ENCODE measurements around the gene PDE8B. TPM values are rescaled to one million over a fixed set of nuclear protein-coding genes. Genes with fewer than 3 reads are reported as not detected.

The PDE8B gene
- total and polyA plus RNA-seq, 7 donors = 0.23 to 11.3 (median 2.9) TPM

DNA sequence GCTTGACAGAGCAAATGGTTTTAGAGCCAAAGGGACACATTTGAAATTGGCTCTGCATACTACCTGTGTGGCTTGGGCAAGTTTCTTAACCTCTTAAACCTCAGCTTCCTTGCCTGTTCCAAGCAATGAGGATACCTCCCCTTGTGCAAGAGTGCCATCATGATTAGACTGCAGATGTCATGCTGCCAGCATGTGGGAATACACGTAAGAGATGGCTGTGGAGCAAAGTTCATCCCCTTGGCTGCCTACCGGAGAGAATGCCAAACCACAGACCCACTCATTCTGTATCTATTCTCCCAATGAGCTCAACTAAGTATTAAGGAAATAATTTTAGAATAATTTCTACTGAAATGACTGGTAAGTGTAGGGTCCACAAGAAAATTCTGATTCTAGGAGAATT, 180.3 kb downstream of the PDE8B start:
- Histone ChIP-seq H3K36me3 (no peaks in the 10 kb centered on the region), H3K27me3 (no peaks in the 10 kb centered on the region), H3K27ac (peak overlapping the region in 2 of 4 donors; percentile 57 to 58), H3K4me3 (no peak overlapping the region), H3K4me1 (peaks cover 0 to 26% (median 22%) of the 10 kb centered on the region in 4 donors), H3K9me3 (no peaks in the 10 kb centered on the region)
- TF ChIP-seq EP300 (IDR thresholded peaks at IDR 0.05) (no peak), POLR2A (IDR thresholded peaks at IDR 0.05) (no peak), POLR2AphosphoS5 (IDR thresholded peaks at IDR 0.05) (no peak)
- TF ChIP-seq, protein P1, sequence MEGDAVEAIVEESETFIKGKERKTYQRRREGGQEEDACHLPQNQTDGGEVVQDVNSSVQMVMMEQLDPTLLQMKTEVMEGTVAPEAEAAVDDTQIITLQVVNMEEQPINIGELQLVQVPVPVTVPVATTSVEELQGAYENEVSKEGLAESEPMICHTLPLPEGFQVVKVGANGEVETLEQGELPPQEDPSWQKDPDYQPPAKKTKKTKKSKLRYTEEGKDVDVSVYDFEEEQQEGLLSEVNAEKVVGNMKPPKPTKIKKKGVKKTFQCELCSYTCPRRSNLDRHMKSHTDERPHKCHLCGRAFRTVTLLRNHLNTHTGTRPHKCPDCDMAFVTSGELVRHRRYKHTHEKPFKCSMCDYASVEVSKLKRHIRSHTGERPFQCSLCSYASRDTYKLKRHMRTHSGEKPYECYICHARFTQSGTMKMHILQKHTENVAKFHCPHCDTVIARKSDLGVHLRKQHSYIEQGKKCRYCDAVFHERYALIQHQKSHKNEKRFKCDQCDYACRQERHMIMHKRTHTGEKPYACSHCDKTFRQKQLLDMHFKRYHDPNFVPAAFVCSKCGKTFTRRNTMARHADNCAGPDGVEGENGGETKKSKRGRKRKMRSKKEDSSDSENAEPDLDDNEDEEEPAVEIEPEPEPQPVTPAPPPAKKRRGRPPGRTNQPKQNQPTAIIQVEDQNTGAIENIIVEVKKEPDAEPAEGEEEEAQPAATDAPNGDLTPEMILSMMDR (IDR thresholded peaks at IDR 0.05) = no peak
- 59 to 71% methylated on average over 2 of the region's 2 CpGs for WGBS, 2 donors
- intact Hi-C loops (cut with DNase I) = no loop called here
- no peak for DNase-seq

DNA sequence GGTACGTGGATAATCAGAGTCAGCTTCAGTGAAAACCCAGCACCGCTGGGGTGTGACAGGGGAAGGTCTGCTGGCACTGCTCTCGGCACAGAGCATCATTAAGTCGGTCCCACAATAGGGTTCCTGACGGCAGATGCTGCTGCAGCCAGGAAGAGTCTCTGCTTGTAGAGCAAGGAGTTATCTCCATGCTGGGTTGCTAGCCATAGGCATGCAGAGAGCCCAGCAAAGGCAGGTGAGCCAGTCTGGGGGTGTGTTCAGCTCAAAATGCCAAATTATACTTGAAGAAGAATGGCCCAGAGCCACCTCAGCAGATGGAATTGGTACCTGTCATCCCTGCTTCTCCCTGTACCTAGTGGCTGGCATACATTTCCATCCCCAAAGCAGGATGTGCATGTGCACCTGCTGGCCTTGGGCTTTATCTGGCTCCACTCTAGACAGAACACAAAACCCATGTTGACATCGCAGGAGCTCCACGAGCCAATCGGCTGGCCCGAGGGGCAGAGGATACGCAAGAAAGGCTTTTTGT, 180.8 kb downstream of the PDE8B start:
- H3K9me3 ChIP-seq = no peaks in the 10 kb centered on the region
- 94 to 95% methylated on average over 10 of the region's 10 CpGs for WGBS, 2 donors
- TF ChIP-seq POLR2A (IDR thresholded peaks at IDR 0.05) (no peak), EP300 (IDR thresholded peaks at IDR 0.05) (no peak), POLR2AphosphoS5 (IDR thresholded peaks at IDR 0.05) (no peak)
- TF ChIP-seq, protein P1 (IDR thresholded peaks at IDR 0.05) = no peak
- no peak overlapping the region for H3K27ac ChIP-seq
- DNase-seq = no peak
- intact Hi-C loops (cut with DNase I) = no loop called here
- H3K27me3 ChIP-seq = no peaks in the 10 kb centered on the region
- no peak overlapping the region for H3K4me3 ChIP-seq
- H3K4me1 ChIP-seq = peaks cover 0 to 26% (median 22%) of the 10 kb centered on the region in 4 donors
- H3K36me3 ChIP-seq = no peaks in the 10 kb centered on the region

DNA sequence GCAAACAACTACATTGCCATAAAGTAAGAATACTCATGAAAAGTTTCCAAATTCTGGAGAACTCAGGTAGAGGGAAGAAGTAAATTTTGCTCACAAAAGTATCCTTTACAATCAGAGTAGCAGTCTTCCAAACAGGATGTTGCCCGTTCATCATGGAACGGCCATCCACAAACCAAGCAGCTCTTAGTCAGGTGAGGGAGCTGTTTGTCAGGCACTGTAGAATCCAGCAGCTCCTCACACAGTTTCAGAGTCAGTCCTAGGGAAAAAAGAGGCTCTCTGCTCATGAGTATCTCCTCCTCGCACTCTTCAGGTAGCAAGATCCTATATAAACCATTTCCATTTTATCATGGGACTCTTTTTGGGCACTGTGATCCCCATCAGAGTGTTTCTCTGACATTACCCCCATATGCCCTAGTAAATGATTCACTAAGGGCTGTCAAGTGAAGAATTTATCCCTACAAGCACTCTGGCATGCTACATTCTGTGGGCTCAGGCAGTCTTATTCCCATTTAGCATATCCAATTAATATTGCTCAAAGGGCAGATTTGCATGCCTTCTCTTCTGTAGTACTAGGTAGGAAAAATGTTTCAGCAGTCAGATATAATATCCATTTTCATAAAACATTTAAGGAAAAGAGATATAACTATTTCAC, 183.7 kb downstream of the PDE8B start:
- no peaks in the 10 kb centered on the region for H3K9me3 ChIP-seq
- H3K4me3 ChIP-seq = no peak overlapping the region
- H3K27me3 ChIP-seq = no peaks in the 10 kb centered on the region
- no peaks in the 10 kb centered on the region for H3K36me3 ChIP-seq
- intact Hi-C loops (cut with DNase I) = no loop called here
- DNase-seq = no peak
- TF ChIP-seq POLR2AphosphoS5 (IDR thresholded peaks at IDR 0.05) (no peak), EP300 (IDR thresholded peaks at IDR 0.05) (no peak), POLR2A (IDR thresholded peaks at IDR 0.05) (no peak)
- TF ChIP-seq, protein P1 (IDR thresholded peaks at IDR 0.05) = no peak
- 46 to 78% methylated on average over 3 of the region's 3 CpGs for WGBS, 2 donors
- H3K4me1 ChIP-seq = peaks cover 0 to 25% (median 19%) of the 10 kb centered on the region in 4 donors
- H3K27ac ChIP-seq = no peak overlapping the region

DNA sequence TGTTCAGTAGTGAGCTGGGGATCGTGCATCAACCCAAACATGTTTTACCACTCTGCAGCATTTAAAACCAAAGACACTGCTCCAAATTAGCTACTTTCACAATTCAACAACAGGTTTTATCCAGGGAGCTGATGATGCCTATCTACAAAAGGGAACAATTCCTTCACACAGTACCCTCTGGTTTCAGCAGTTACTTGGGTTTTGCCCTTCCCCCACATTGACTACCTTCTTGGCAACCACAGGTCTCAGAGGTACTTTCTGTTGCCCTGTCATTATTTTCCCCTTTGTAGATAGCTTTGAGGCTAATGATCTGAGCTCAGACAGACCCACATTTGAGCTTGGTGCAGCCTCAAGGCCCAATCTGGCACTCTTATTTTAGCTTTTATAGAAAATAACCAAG, 185.5 kb downstream of the PDE8B start:
- intact Hi-C loops (cut with DNase I) = no loop called here
- no peak overlapping the region for H3K4me3 ChIP-seq
- peaks cover 0 to 8% (median 2%) of the 10 kb centered on the region in 4 donors for H3K4me1 ChIP-seq
- TF ChIP-seq POLR2A (IDR thresholded peaks at IDR 0.05) = no peak
- TF ChIP-seq POLR2AphosphoS5 (IDR thresholded peaks at IDR 0.05) = no peak
- TF ChIP-seq, protein P1 (IDR thresholded peaks at IDR 0.05) = no peak
- no peak for TF ChIP-seq EP300 (IDR thresholded peaks at IDR 0.05)
- H3K9me3 ChIP-seq = no peaks in the 10 kb centered on the region
- no peak for DNase-seq
- H3K27ac ChIP-seq = no peak overlapping the region
- H3K36me3 ChIP-seq = no peaks in the 10 kb centered on the region
- no peaks in the 10 kb centered on the region for H3K27me3 ChIP-seq
- 87 to 92% methylated on average over 1 of the region's 1 CpG for WGBS, 2 donors

Data from sigmoid colon (tissue), 7 donors.